ENCODE data around the gene COL19A1. TPM values are rescaled to one million over a fixed set of nuclear protein-coding genes. Genes with fewer than 3 reads are reported as not detected.
"Not testable (repeated sequence)": the region's sequence is repeated elsewhere in the genome, so short reads cannot be mapped to it uniquely, and the experiment has no call there.

Gene COL19A1
- total RNA-seq, 1 experiment from 2014 or later: not detected

DNA sequence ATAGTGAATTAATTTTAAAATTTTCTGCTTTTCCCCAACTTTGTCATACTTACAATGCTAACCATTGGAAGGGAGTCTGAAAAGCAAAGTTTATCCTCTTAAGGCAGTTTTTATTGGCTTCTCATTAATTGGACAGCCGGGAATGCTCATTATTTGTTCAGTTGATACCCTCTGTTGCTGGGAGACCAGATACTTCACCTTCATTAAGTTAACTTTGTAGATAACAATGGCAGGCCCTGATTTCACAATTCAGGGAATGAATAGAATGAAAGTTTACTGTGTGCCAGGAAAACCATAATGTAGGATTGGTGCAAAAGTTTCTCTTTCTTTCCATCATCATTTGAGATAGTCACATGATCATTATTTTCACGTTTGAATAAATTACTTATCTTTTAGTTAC, 49.0 kb downstream of the COL19A1 start:
- CTCF ChIA-PET: interaction anchor here (0.6 kb wide), 1 partner anchor 428 kb away, joined by 3 read pairs; no protein-coding TSS in a partner anchor
- no TSS peak for BruUV-seq (replicated peaks)
- Mint-ChIP-seq H3K27ac (ENCODE audit: low read depth, unreplicated experiment) (no peak overlapping the region), H3K27me3 (ENCODE audit: insufficient read depth, unreplicated experiment) (peaks cover 29% of the 10 kb centered on the region), H3K4me1 (ENCODE audit: insufficient read depth, unreplicated experiment) (peaks cover 9% of the 10 kb centered on the region), H3K9me3 (ENCODE audit: unreplicated experiment) (no peaks in the 10 kb centered on the region), H3K4me3 (ENCODE audit: unreplicated experiment) (no peak overlapping the region), H3K36me3 (ENCODE audit: insufficient read depth, unreplicated experiment) (no peaks in the 10 kb centered on the region)
- POLR2A ChIA-PET: no interaction called here
- intact Hi-C loops (cut with micrococcal nuclease): no loop called here
- no peak for DNase-seq (ENCODE audit: unreplicated experiment)
- TF ChIP-seq, protein P1, sequence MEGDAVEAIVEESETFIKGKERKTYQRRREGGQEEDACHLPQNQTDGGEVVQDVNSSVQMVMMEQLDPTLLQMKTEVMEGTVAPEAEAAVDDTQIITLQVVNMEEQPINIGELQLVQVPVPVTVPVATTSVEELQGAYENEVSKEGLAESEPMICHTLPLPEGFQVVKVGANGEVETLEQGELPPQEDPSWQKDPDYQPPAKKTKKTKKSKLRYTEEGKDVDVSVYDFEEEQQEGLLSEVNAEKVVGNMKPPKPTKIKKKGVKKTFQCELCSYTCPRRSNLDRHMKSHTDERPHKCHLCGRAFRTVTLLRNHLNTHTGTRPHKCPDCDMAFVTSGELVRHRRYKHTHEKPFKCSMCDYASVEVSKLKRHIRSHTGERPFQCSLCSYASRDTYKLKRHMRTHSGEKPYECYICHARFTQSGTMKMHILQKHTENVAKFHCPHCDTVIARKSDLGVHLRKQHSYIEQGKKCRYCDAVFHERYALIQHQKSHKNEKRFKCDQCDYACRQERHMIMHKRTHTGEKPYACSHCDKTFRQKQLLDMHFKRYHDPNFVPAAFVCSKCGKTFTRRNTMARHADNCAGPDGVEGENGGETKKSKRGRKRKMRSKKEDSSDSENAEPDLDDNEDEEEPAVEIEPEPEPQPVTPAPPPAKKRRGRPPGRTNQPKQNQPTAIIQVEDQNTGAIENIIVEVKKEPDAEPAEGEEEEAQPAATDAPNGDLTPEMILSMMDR (IDR thresholded peaks at IDR 0.05; ENCODE audit: unreplicated experiment): no peak

DNA sequence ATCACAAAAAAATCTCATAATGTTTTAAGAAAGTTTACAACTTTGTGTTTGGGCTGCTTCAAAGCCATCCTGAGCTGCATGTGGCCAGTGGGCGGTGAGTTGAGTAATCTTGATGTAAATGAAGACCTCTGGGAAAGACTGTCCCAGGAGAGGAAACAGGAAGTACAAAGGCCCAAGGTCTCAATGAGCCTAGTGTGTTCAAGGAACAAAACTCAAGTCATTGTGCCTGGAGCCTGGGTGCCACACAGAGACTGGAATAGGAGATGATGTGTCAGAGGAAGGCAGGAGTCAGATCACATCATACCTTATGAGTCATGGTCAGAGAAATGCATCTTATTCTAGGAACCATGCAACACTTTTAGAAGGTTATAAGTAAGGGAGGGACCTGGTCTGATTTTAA, 51.5 kb downstream of the COL19A1 start:
- POLR2A ChIA-PET: no interaction called here
- Mint-ChIP-seq H3K9me3 (ENCODE audit: unreplicated experiment) (no peaks in the 10 kb centered on the region), H3K27ac (ENCODE audit: low read depth, unreplicated experiment) (no peak overlapping the region), H3K4me1 (ENCODE audit: insufficient read depth, unreplicated experiment) (peaks cover 9% of the 10 kb centered on the region), H3K27me3 (ENCODE audit: insufficient read depth, unreplicated experiment) (peaks cover 10% of the 10 kb centered on the region), H3K36me3 (ENCODE audit: insufficient read depth, unreplicated experiment) (no peaks in the 10 kb centered on the region), H3K4me3 (ENCODE audit: unreplicated experiment) (no peak overlapping the region)
- intact Hi-C loops (cut with micrococcal nuclease): no loop called here
- TF ChIP-seq, protein P1 (IDR thresholded peaks at IDR 0.05; ENCODE audit: unreplicated experiment): no peak
- DNase-seq (ENCODE audit: unreplicated experiment): peak; percentile 55
- no TSS peak for BruUV-seq (replicated peaks)
- CTCF ChIA-PET: no interaction called here

DNA sequence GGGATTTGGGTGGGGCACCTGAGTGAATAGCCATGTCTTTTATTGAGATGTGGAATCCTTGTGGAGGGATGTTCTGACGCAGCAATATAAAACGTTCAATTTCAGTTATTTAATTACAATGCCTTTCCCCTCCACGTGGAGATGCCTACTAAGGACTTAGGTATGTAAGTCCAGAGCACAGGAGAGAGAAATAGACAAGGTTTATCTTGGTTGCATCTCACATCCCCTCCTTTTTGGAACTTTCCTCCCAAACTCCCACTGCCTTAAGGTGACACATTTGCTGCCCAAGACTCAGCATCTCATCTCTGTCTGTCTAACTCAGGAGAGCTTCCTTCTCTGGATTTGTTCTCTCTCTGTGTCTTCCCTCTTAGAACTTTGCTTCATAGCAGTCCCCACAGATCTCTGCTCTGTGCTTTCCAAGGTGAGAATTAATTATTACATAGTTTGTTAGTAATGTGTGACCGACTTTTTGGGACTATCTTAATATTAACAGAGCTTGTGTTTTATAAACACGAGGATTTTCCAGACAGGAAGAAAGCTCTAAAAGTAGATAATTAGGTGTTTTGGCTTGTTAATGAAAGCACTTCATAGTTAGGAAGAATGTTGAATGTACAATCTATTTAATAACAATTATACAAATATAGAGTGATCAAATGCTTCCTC, 52.6 kb downstream of the COL19A1 start:
- no peaks in the 10 kb centered on the region for H3K27me3 Mint-ChIP-seq (ENCODE audit: insufficient read depth, unreplicated experiment)
- TF ChIP-seq, protein P1 (IDR thresholded peaks at IDR 0.05; ENCODE audit: unreplicated experiment): no peak
- H3K9me3 Mint-ChIP-seq (ENCODE audit: unreplicated experiment): no peaks in the 10 kb centered on the region
- BruUV-seq (replicated peaks): no TSS peak
- intact Hi-C loops (cut with micrococcal nuclease): no loop called here
- CTCF ChIA-PET: interaction anchor here (0.6 kb wide), 1 partner anchor 25 kb away, joined by 3 read pairs; no protein-coding TSS in a partner anchor
- H3K4me3 Mint-ChIP-seq (ENCODE audit: unreplicated experiment): no peak overlapping the region
- no peak overlapping the region for H3K27ac Mint-ChIP-seq (ENCODE audit: low read depth, unreplicated experiment)
- peaks cover 9% of the 10 kb centered on the region for H3K4me1 Mint-ChIP-seq (ENCODE audit: insufficient read depth, unreplicated experiment)
- POLR2A ChIA-PET: no interaction called here
- no peak for DNase-seq (ENCODE audit: unreplicated experiment)
- no peaks in the 10 kb centered on the region for H3K36me3 Mint-ChIP-seq (ENCODE audit: insufficient read depth, unreplicated experiment)

DNA sequence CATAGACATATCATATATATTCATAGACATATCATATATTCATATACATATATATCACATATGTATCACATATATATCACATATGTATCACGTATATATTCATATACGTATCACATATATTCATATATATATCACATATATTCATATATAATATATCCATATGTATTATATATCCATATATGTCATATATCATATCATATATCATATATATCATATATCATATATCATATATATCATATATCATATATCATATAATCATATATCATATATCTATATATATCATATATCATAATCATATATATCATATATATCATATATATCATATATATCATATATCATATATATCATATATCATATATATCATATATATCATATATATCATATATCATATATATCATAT, 54.7 kb downstream of the COL19A1 start:
- H3K4me1 Mint-ChIP-seq (ENCODE audit: insufficient read depth, unreplicated experiment); H3K4me3 Mint-ChIP-seq (ENCODE audit: unreplicated experiment); H3K36me3 Mint-ChIP-seq (ENCODE audit: insufficient read depth, unreplicated experiment); BruUV-seq (replicated peaks); H3K9me3 Mint-ChIP-seq (ENCODE audit: unreplicated experiment); H3K27me3 Mint-ChIP-seq (ENCODE audit: insufficient read depth, unreplicated experiment); intact Hi-C loops (cut with micrococcal nuclease); DNase-seq (ENCODE audit: unreplicated experiment); H3K27ac Mint-ChIP-seq (ENCODE audit: low read depth, unreplicated experiment); CTCF ChIA-PET; POLR2A ChIA-PET: not testable (repeated sequence)

DNA sequence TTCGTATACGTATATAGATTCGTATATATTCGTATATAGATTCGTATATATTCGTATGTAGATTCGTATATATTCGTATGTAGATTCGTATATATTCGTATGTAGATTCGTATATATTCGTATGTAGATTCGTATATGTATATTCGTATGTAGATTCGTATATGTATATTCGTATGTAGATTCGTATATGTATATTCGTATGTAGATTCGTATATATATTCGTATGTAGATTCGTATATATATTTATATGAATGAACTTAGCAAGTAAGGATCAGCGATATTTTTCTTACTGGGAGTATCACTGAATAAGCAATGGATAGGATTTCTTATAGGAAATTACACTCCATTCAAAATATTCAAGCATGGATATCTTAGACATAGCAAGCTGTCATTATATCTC, 55.3 kb downstream of the COL19A1 start:
- H3K27me3 Mint-ChIP-seq (ENCODE audit: insufficient read depth, unreplicated experiment); H3K9me3 Mint-ChIP-seq (ENCODE audit: unreplicated experiment); H3K4me1 Mint-ChIP-seq (ENCODE audit: insufficient read depth, unreplicated experiment); H3K4me3 Mint-ChIP-seq (ENCODE audit: unreplicated experiment); CTCF ChIA-PET; BruUV-seq (replicated peaks); DNase-seq (ENCODE audit: unreplicated experiment); H3K36me3 Mint-ChIP-seq (ENCODE audit: insufficient read depth, unreplicated experiment); H3K27ac Mint-ChIP-seq (ENCODE audit: low read depth, unreplicated experiment); intact Hi-C loops (cut with micrococcal nuclease): not testable (repeated sequence)
- POLR2A ChIA-PET: interaction anchor here (0.6 kb wide), 1 partner anchor 35 kb away, joined by 4 read pairs; no protein-coding TSS in a partner anchor
